Mesendoderm (in vitro differentiated cells): ENCODE measurements around the gene WFDC10B. TPM values are rescaled to one million over a fixed set of nuclear protein-coding genes. Genes with fewer than 3 reads are reported as not detected.

Experiments used
- small RNA-seq: library from polyadenylated mRNA; stranded (forward); fragments of <200 nt; extraction: miRNeasy Mini kit (QIAGEN cat#:217004); gene quantifications from one replicate; pipeline ENCODE3, GENCODE V24; 2013; ENCODE audit not compliant: insufficient read depth

The WFDC10B gene

Small RNAs within 50 kb of the gene (small RNA-seq; reads per million reads assigned to genes)
- gene MIR3617 = 6.1 reads per million, percentile 76 among the genes with 10 or more reads in this experiment
- gene SPINT5P = not detected
